ENCODE results near the gene KRT40. TPM values are rescaled to one million over a fixed set of nuclear protein-coding genes. Genes with fewer than 3 reads are reported as not detected.

KRT40 gene
- total RNA-seq, 1 donor from 2014 or later, result not detected

GRCh38 chr17:40949418-40949817, 34.7 kb downstream of the KRT40 start:
- H3K4me1 Mint-ChIP-seq, result peaks cover 18% of the 10 kb centered on the region
- no peak overlapping the region for H3K27ac Mint-ChIP-seq (ENCODE audit: unreplicated experiment)

GRCh38 chr17:40947929-40948328, 36.2 kb downstream of the KRT40 start:
- H3K27me3 Mint-ChIP-seq (ENCODE audit: low read depth), result peaks cover 2% of the 10 kb centered on the region
- H3K36me3 Mint-ChIP-seq (ENCODE audit: low read depth), result no peaks in the 10 kb centered on the region
- peaks cover 18% of the 10 kb centered on the region for H3K4me1 Mint-ChIP-seq
- TF ChIP-seq, protein P1, sequence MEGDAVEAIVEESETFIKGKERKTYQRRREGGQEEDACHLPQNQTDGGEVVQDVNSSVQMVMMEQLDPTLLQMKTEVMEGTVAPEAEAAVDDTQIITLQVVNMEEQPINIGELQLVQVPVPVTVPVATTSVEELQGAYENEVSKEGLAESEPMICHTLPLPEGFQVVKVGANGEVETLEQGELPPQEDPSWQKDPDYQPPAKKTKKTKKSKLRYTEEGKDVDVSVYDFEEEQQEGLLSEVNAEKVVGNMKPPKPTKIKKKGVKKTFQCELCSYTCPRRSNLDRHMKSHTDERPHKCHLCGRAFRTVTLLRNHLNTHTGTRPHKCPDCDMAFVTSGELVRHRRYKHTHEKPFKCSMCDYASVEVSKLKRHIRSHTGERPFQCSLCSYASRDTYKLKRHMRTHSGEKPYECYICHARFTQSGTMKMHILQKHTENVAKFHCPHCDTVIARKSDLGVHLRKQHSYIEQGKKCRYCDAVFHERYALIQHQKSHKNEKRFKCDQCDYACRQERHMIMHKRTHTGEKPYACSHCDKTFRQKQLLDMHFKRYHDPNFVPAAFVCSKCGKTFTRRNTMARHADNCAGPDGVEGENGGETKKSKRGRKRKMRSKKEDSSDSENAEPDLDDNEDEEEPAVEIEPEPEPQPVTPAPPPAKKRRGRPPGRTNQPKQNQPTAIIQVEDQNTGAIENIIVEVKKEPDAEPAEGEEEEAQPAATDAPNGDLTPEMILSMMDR (conservative IDR thresholded peaks at IDR 0.05), result no peak
- no peak overlapping the region for H3K27ac Mint-ChIP-seq (ENCODE audit: unreplicated experiment)
- no peaks in the 10 kb centered on the region for H3K9me3 Mint-ChIP-seq
- no peak overlapping the region for H3K4me3 Mint-ChIP-seq
- DNase-seq (ENCODE audit: low read depth, low spot score), result no peak

More at GRCh38 chr17:40949418-40949817, 34.7 kb downstream of the KRT40 start:
- no peaks in the 10 kb centered on the region for H3K9me3 Mint-ChIP-seq
- no peak for DNase-seq (ENCODE audit: low read depth, low spot score)
- peaks cover 2% of the 10 kb centered on the region for H3K27me3 Mint-ChIP-seq (ENCODE audit: low read depth)
- no peaks in the 10 kb centered on the region for H3K36me3 Mint-ChIP-seq (ENCODE audit: low read depth)
- TF ChIP-seq, protein P1 (conservative IDR thresholded peaks at IDR 0.05), result no peak
- H3K4me3 Mint-ChIP-seq, result no peak overlapping the region

DNA sequence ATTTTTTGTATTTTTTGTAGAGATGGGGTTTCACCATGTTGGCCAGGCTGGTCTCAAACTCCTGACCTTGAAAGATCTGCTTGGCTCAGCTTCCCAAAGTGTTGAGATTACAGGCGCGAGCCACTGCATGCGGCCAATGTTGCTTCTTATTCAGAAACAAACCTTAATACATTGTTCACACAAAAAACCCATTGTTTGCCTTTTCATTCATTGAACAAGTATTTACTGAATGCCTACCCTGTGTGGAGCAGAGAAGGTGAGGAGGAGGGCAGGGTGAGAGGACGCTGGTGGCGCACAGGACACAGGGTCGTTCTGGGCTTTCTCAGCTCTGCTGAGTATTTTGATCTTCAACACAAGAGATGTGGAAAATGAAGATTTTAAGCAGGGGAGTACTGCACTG, 38.7 kb downstream of the KRT40 start:
- H3K36me3 Mint-ChIP-seq (ENCODE audit: low read depth), result no peaks in the 10 kb centered on the region
- no peaks in the 10 kb centered on the region for H3K9me3 Mint-ChIP-seq
- TF ChIP-seq, protein P1 (conservative IDR thresholded peaks at IDR 0.05), result no peak
- H3K27ac Mint-ChIP-seq (ENCODE audit: unreplicated experiment), result no peak overlapping the region
- peaks cover 2% of the 10 kb centered on the region for H3K27me3 Mint-ChIP-seq (ENCODE audit: low read depth)
- H3K4me1 Mint-ChIP-seq, result peaks cover 21% of the 10 kb centered on the region
- no peak for DNase-seq (ENCODE audit: low read depth, low spot score)
- no peak overlapping the region for H3K4me3 Mint-ChIP-seq

- no peak overlapping the region for H3K4me3 Mint-ChIP-seq
- no peak overlapping the region for H3K27ac Mint-ChIP-seq (ENCODE audit: unreplicated experiment)
- no peaks in the 10 kb centered on the region for H3K36me3 Mint-ChIP-seq (ENCODE audit: low read depth)
- H3K27me3 Mint-ChIP-seq (ENCODE audit: low read depth), result peaks cover 2% of the 10 kb centered on the region
- TF ChIP-seq, protein P1 (conservative IDR thresholded peaks at IDR 0.05), result no peak
- H3K4me1 Mint-ChIP-seq, result peaks cover 19% of the 10 kb centered on the region
- DNase-seq (ENCODE audit: low read depth, low spot score), result no peak
- no peaks in the 10 kb centered on the region for H3K9me3 Mint-ChIP-seq
These were observed 39.6 kb downstream of the KRT40 start for GRCh38 chr17:40944531-40944930.

- Mint-ChIP-seq H3K4me1 (peaks cover 11% of the 10 kb centered on the region), H3K27me3 (ENCODE audit: low read depth) (peaks cover 2% of the 10 kb centered on the region)
These were observed 41.6 kb downstream of the KRT40 start for GRCh38 chr17:40942553-40942952.

More at GRCh38 chr17:40942553-40942952, 41.6 kb downstream of the KRT40 start:
- Mint-ChIP-seq H3K9me3 (no peaks in the 10 kb centered on the region), H3K4me3 (no peak overlapping the region), H3K27ac (ENCODE audit: unreplicated experiment) (no peak overlapping the region), H3K36me3 (ENCODE audit: low read depth) (no peaks in the 10 kb centered on the region)
- TF ChIP-seq, protein P1 (conservative IDR thresholded peaks at IDR 0.05), result no peak
- no peak for DNase-seq (ENCODE audit: low read depth, low spot score)

Measured in neural crest cell (in vitro differentiated cells).